ENCODE measurements around the gene CCNI2. TPM values are rescaled to one million over a fixed set of nuclear protein-coding genes. Genes with fewer than 3 reads are reported as not detected.

Gene CCNI2
- total RNA-seq, 1 experiment from 2014 or later: 0.49 TPM

- POLR2A ChIA-PET: no interaction called here
- Histone ChIP-seq H3K27ac (ENCODE audit: low read length) (no peak overlapping the region), H3K4me3 (ENCODE audit: low read depth in 2 of 2, low read length in 2 of 2) (no peak overlapping the region), H3K4me1 (ENCODE audit: control insufficient read depth, insufficient read depth, low read length) (no peaks in the 10 kb centered on the region), H3K27me3 (ENCODE audit: control insufficient read depth, insufficient read depth, low read length) (peaks cover 4% of the 10 kb centered on the region; the same call in 1 of the 2 replicates), H3K36me3 (ENCODE audit: control insufficient read depth, insufficient read depth, low read length) (no peaks in the 10 kb centered on the region), H3K9me3 (ENCODE audit: control insufficient read depth, insufficient read depth, low read depth, low read length) (no peaks in the 10 kb centered on the region)
- DNase-seq (ENCODE audit: low read depth, low spot score) (no peak), ATAC-seq (no peak)
- BruUV-seq (replicated peaks): no TSS peak
- in situ Hi-C loops (cut with HindIII; ENCODE audit: low pct_unique_long_range_greater_than_20kb, low sequenced_read_pairs): no loop called here
- CTCF ChIA-PET: no interaction called here
- intact Hi-C loops (cut with micrococcal nuclease; ENCODE audit: unreplicated experiment): no loop called here
- TF ChIP-seq REST (IDR thresholded peaks at IDR 0.05; ENCODE audit: insufficient read depth in 1 of 2, low read depth in 2 of 2, low read length in 1 of 2) (no peak), CTCF (IDR thresholded peaks at IDR 0.05) (no peak), POLR2AphosphoS5 (IDR thresholded peaks at IDR 0.05; ENCODE audit: low read depth, low read length) (no peak), TCF7L2 (IDR thresholded peaks at IDR 0.05; ENCODE audit: low read depth, low read length) (no peak), SIN3A (IDR thresholded peaks at IDR 0.05; ENCODE audit: borderline replicate concordance, insufficient read depth, low read depth, low read length) (no peak)
Observed at GRCh38 chr5:132782101-132782500, 34.9 kb downstream of the CCNI2 start.

- intact Hi-C loops (cut with micrococcal nuclease; ENCODE audit: unreplicated experiment): no loop called here
- ChIA-PET CTCF (no interaction called here), POLR2A (no interaction called here)
- Histone ChIP-seq H3K27ac (ENCODE audit: low read length) (no peak overlapping the region), H3K9me3 (ENCODE audit: control insufficient read depth, insufficient read depth, low read depth, low read length) (no peaks in the 10 kb centered on the region), H3K36me3 (ENCODE audit: control insufficient read depth, insufficient read depth, low read length) (no peaks in the 10 kb centered on the region), H3K4me1 (ENCODE audit: control insufficient read depth, insufficient read depth, low read length) (no peaks in the 10 kb centered on the region), H3K27me3 (ENCODE audit: control insufficient read depth, insufficient read depth, low read length) (no peaks in the 10 kb centered on the region; the same call in 1 of the 2 replicates), H3K4me3 (ENCODE audit: low read depth in 2 of 2, low read length in 2 of 2) (no peak overlapping the region)
- in situ Hi-C loops (cut with HindIII; ENCODE audit: low pct_unique_long_range_greater_than_20kb, low sequenced_read_pairs): no loop called here
- ATAC-seq: no peak
- TF ChIP-seq TCF7L2 (IDR thresholded peaks at IDR 0.05; ENCODE audit: low read depth, low read length) (no peak), CTCF (IDR thresholded peaks at IDR 0.05) (no peak), SIN3A (IDR thresholded peaks at IDR 0.05; ENCODE audit: borderline replicate concordance, insufficient read depth, low read depth, low read length) (no peak), POLR2AphosphoS5 (IDR thresholded peaks at IDR 0.05; ENCODE audit: low read depth, low read length) (no peak), REST (IDR thresholded peaks at IDR 0.05; ENCODE audit: insufficient read depth in 1 of 2, low read depth in 2 of 2, low read length in 1 of 2) (no peak)
- no peak for DNase-seq (ENCODE audit: low read depth, low spot score)
- BruUV-seq (replicated peaks): no TSS peak
Observed at GRCh38 chr5:132785365-132785764, 38.1 kb downstream of the CCNI2 start.

All from Panc1 (cell line).